ENCODE data around the gene GTF2IRD1.

The GTF2IRD1 gene

DNA sequence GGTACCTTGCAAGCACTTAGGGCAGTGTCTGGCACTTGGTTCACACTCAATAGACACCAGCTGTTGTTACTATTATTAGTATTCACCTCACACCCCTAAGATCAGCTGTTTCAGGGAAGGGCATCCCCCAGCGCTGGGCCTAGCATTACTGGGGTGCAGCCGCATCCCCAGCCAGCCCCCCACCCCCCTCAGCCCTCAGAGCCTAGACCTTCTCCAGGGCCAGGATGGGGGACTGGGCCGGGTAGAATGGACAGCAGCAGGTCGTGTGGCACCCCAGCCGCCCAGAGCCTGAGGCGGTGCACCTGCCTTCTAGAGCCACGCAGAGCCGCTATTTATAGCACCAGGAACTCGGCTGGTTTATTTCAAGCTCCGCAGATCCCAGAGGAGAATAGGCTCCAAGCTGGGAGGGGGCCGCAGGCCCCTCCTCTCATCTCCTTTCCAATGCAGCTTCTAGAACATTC lies 60.5 kb downstream of the GTF2IRD1 start:
- H3K27me3 ChIP-seq (ENCODE audit: control insufficient read depth, insufficient read depth, low read length): no peaks in the 10 kb centered on the region
- H3K9ac ChIP-seq (ENCODE audit: low read length): no peak overlapping the region
- H3K9me3 ChIP-seq (ENCODE audit: control insufficient read depth, low read length): no peaks in the 10 kb centered on the region
- H3K4me3 ChIP-seq (ENCODE audit: low read length): no peak overlapping the region
- H3K36me3 ChIP-seq (ENCODE audit: control insufficient read depth, insufficient read depth, low read length): no peaks in the 10 kb centered on the region
- no peaks in the 10 kb centered on the region for H3K4me1 ChIP-seq (ENCODE audit: control insufficient read depth, insufficient read depth, low read length)

DNA sequence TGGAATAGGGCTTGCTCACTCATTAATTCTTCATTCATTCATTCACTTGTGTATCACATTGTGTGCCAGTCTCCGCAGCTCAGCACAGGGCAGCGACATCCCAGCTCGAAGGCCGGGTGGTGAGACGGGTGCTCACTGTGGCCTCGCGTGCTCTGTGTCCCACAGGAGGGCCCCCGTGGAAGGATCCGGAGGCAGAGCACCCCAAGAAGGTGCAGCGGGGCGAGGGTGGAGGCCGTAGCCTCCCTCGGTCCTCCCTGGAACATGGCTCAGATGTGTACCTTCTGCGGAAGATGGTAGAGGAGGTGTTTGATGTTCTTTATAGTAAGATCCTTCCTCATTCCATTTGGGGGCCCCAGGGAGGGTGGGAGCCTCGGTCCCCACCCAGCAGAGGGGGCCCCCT lies 61.6 kb downstream of the GTF2IRD1 start:
- H3K9me3 ChIP-seq (ENCODE audit: control insufficient read depth, low read length): no peaks in the 10 kb centered on the region
- no peaks in the 10 kb centered on the region for H3K36me3 ChIP-seq (ENCODE audit: control insufficient read depth, insufficient read depth, low read length)
- no peak overlapping the region for H3K4me3 ChIP-seq (ENCODE audit: low read length)
- H3K9ac ChIP-seq (ENCODE audit: low read length): no peak overlapping the region
- no peaks in the 10 kb centered on the region for H3K4me1 ChIP-seq (ENCODE audit: control insufficient read depth, insufficient read depth, low read length)
- H3K27me3 ChIP-seq (ENCODE audit: control insufficient read depth, insufficient read depth, low read length): no peaks in the 10 kb centered on the region

- Histone ChIP-seq H3K4me1 (ENCODE audit: control insufficient read depth, insufficient read depth, low read length) (no peaks in the 10 kb centered on the region), H3K27me3 (ENCODE audit: control insufficient read depth, insufficient read depth, low read length) (no peaks in the 10 kb centered on the region), H3K4me3 (ENCODE audit: low read length) (no peak overlapping the region), H3K9ac (ENCODE audit: low read length) (no peak overlapping the region), H3K36me3 (ENCODE audit: control insufficient read depth, insufficient read depth, low read length) (no peaks in the 10 kb centered on the region), H3K9me3 (ENCODE audit: control insufficient read depth, low read length) (no peaks in the 10 kb centered on the region)
Observed at GRCh38 chr7:74516214-74516613, 62.5 kb downstream of the GTF2IRD1 start.

GRCh38 chr7:74518041-74518440 lies 64.3 kb downstream of the GTF2IRD1 start:
- Histone ChIP-seq H3K9me3 (ENCODE audit: control insufficient read depth, low read length) (no peaks in the 10 kb centered on the region), H3K27me3 (ENCODE audit: control insufficient read depth, insufficient read depth, low read length) (no peaks in the 10 kb centered on the region), H3K4me3 (ENCODE audit: low read length) (no peak overlapping the region), H3K4me1 (ENCODE audit: control insufficient read depth, insufficient read depth, low read length) (no peaks in the 10 kb centered on the region), H3K36me3 (ENCODE audit: control insufficient read depth, insufficient read depth, low read length) (peaks cover 9% of the 10 kb centered on the region), H3K9ac (ENCODE audit: low read length) (no peak overlapping the region)

DNA sequence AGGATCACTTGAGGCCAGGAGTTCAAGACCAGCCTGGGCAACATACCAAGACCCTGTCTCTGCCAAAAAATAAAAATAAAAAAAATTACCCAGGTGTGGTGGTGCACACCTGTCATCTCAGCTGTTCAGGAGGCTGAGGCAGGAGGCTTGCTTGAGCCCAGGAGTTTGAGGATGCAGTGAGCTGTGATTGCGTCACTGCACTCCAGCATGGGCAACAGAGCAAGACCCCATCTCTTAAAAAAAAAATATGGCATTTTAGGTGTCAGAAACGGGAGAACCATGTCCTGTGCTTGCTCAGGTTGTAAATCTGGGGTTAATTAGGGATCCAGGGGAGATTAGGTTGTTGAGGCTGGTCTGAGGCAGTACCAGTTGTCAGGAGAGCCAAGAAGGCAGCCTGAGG lies 64.9 kb downstream of the GTF2IRD1 start:
- H3K4me1 ChIP-seq (ENCODE audit: control insufficient read depth, insufficient read depth, low read length): no peaks in the 10 kb centered on the region
- no peak overlapping the region for H3K9ac ChIP-seq (ENCODE audit: low read length)
- H3K36me3 ChIP-seq (ENCODE audit: control insufficient read depth, insufficient read depth, low read length): peaks cover 9% of the 10 kb centered on the region
- no peaks in the 10 kb centered on the region for H3K27me3 ChIP-seq (ENCODE audit: control insufficient read depth, insufficient read depth, low read length)
- H3K4me3 ChIP-seq (ENCODE audit: low read length): no peak overlapping the region
- no peaks in the 10 kb centered on the region for H3K9me3 ChIP-seq (ENCODE audit: control insufficient read depth, low read length)

- Histone ChIP-seq H3K4me3 (ENCODE audit: low read length) (no peak overlapping the region), H3K9me3 (ENCODE audit: control insufficient read depth, low read length) (no peaks in the 10 kb centered on the region), H3K4me1 (ENCODE audit: control insufficient read depth, insufficient read depth, low read length) (no peaks in the 10 kb centered on the region), H3K36me3 (ENCODE audit: control insufficient read depth, insufficient read depth, low read length) (peaks cover 9% of the 10 kb centered on the region), H3K27me3 (ENCODE audit: control insufficient read depth, insufficient read depth, low read length) (no peaks in the 10 kb centered on the region), H3K9ac (ENCODE audit: low read length) (no peak overlapping the region)
Observed at GRCh38 chr7:74519395-74519794, 65.7 kb downstream of the GTF2IRD1 start.

GRCh38 chr7:74521855-74522254 lies 68.1 kb downstream of the GTF2IRD1 start:
- Histone ChIP-seq H3K27me3 (ENCODE audit: control insufficient read depth, insufficient read depth, low read length) (no peaks in the 10 kb centered on the region), H3K4me1 (ENCODE audit: control insufficient read depth, insufficient read depth, low read length) (peaks cover 18% of the 10 kb centered on the region), H3K9ac (ENCODE audit: low read length) (no peak overlapping the region), H3K36me3 (ENCODE audit: control insufficient read depth, insufficient read depth, low read length) (peaks cover 9% of the 10 kb centered on the region), H3K9me3 (ENCODE audit: control insufficient read depth, low read length) (no peaks in the 10 kb centered on the region), H3K4me3 (ENCODE audit: low read length) (no peak overlapping the region)

DNA sequence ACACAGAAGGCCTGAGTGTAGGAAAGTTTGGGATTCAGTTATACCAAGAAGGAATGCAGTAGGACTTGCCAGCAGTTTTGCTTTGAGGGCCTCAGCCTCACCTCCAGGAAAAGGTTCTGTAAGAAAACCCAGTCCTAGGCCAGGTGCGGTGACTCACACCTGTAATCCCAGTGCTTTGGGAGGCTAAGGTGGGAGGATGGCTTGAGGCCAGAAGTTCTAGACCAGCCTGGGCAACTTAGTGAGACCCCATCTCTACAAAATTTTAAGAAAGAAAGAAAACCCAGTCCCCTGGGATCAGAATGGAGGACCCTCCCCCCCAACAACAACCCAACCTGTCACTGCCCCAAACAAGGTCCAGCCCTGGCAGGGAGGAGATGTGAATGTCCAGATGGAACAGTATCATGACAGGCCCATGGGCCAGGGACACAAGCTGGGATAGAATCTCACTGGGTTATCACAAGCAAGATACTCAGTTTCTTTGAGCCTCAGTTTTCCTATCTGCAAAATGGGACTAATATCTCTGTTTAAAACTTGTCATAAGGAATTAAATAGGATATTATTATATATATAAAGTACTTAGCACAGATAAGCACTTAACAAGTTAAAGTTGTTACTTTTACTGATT lies 68.7 kb downstream of the GTF2IRD1 start:
- H3K4me1 ChIP-seq (ENCODE audit: control insufficient read depth, insufficient read depth, low read length): peaks cover 23% of the 10 kb centered on the region
- no peaks in the 10 kb centered on the region for H3K9me3 ChIP-seq (ENCODE audit: control insufficient read depth, low read length)
- no peak overlapping the region for H3K9ac ChIP-seq (ENCODE audit: low read length)
- H3K4me3 ChIP-seq (ENCODE audit: low read length): no peak overlapping the region
- H3K36me3 ChIP-seq (ENCODE audit: control insufficient read depth, insufficient read depth, low read length): peaks cover 9% of the 10 kb centered on the region
- no peaks in the 10 kb centered on the region for H3K27me3 ChIP-seq (ENCODE audit: control insufficient read depth, insufficient read depth, low read length)

GRCh38 chr7:74523015-74523414 lies 69.3 kb downstream of the GTF2IRD1 start:
- Histone ChIP-seq H3K27me3 (ENCODE audit: control insufficient read depth, insufficient read depth, low read length) (no peaks in the 10 kb centered on the region), H3K36me3 (ENCODE audit: control insufficient read depth, insufficient read depth, low read length) (peaks cover 9% of the 10 kb centered on the region), H3K9me3 (ENCODE audit: control insufficient read depth, low read length) (no peaks in the 10 kb centered on the region)

DNA sequence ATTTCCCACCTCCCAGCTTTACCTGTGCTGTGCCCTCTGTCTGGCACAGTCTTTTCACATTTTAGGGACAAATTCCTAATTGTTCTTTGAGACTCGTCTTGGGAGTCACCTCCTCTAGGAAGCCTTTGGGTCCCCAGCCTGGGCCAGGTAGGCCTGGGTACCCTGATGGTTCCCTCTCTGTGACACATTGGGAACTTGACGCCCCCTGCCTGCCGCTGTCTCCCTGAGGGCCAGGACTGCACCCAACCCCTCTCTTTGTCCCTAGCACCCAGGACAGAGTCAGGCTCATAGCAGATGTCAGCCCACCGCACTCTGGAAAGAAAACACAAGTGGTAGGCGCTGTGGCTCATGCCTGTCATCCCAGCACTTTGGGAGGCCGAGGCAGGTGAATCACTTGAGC lies 71.4 kb downstream of the GTF2IRD1 start:
- no peaks in the 10 kb centered on the region for H3K9me3 ChIP-seq (ENCODE audit: control insufficient read depth, low read length)
- H3K36me3 ChIP-seq (ENCODE audit: control insufficient read depth, insufficient read depth, low read length): peaks cover 9% of the 10 kb centered on the region
- no peak overlapping the region for H3K4me3 ChIP-seq (ENCODE audit: low read length)
- no peak overlapping the region for H3K9ac ChIP-seq (ENCODE audit: low read length)
- H3K27me3 ChIP-seq (ENCODE audit: control insufficient read depth, insufficient read depth, low read length): no peaks in the 10 kb centered on the region
- H3K4me1 ChIP-seq (ENCODE audit: control insufficient read depth, insufficient read depth, low read length): peaks cover 33% of the 10 kb centered on the region

More at GRCh38 chr7:74523015-74523414, 69.3 kb downstream of the GTF2IRD1 start:
- Histone ChIP-seq H3K9ac (ENCODE audit: low read length) (no peak overlapping the region), H3K4me3 (ENCODE audit: low read length) (no peak overlapping the region), H3K4me1 (ENCODE audit: control insufficient read depth, insufficient read depth, low read length) (peaks cover 28% of the 10 kb centered on the region)

- Histone ChIP-seq H3K9ac (ENCODE audit: low read length) (peak overlapping the region; percentile 62), H3K27me3 (ENCODE audit: control insufficient read depth, insufficient read depth, low read length) (no peaks in the 10 kb centered on the region), H3K4me1 (ENCODE audit: control insufficient read depth, insufficient read depth, low read length) (peaks cover 33% of the 10 kb centered on the region), H3K36me3 (ENCODE audit: control insufficient read depth, insufficient read depth, low read length) (peaks cover 9% of the 10 kb centered on the region), H3K4me3 (ENCODE audit: low read length) (peak overlapping the region; percentile 12), H3K9me3 (ENCODE audit: control insufficient read depth, low read length) (no peaks in the 10 kb centered on the region)
Observed at GRCh38 chr7:74525881-74526280, 72.2 kb downstream of the GTF2IRD1 start.

- H3K9ac ChIP-seq (ENCODE audit: low read length): peak overlapping the region; percentile 62
- H3K27me3 ChIP-seq (ENCODE audit: control insufficient read depth, insufficient read depth, low read length): no peaks in the 10 kb centered on the region
- H3K4me3 ChIP-seq (ENCODE audit: low read length): no peak overlapping the region
- no peaks in the 10 kb centered on the region for H3K9me3 ChIP-seq (ENCODE audit: control insufficient read depth, low read length)
- H3K36me3 ChIP-seq (ENCODE audit: control insufficient read depth, insufficient read depth, low read length): peaks cover 6% of the 10 kb centered on the region
- H3K4me1 ChIP-seq (ENCODE audit: control insufficient read depth, insufficient read depth, low read length): peaks cover 33% of the 10 kb centered on the region
Observed at GRCh38 chr7:74526780-74527179, 73.1 kb downstream of the GTF2IRD1 start.

DNA sequence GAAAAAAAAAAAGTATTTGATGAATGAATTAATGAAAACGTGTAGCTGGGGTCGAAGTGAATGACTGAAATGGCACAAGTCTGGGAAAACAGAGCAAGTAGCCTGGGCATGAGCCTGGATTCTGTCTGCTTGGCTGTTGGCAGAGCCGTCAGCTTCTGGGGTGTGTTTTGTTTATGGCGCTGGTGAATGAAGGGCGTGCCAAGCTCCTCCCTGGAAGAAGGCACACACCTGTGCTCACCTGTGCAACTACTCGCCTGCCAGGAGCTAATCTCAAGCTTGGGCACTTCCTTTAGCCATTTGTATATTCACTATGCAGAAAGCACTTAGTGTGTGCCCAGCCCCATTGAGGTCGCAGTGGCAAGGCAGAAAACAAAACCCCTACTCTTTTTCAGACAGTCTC lies 74.1 kb downstream of the GTF2IRD1 start:
- Histone ChIP-seq H3K27me3 (ENCODE audit: control insufficient read depth, insufficient read depth, low read length) (no peaks in the 10 kb centered on the region), H3K4me3 (ENCODE audit: low read length) (no peak overlapping the region), H3K9ac (ENCODE audit: low read length) (no peak overlapping the region), H3K4me1 (ENCODE audit: control insufficient read depth, insufficient read depth, low read length) (peaks cover 33% of the 10 kb centered on the region), H3K36me3 (ENCODE audit: control insufficient read depth, insufficient read depth, low read length) (no peaks in the 10 kb centered on the region), H3K9me3 (ENCODE audit: control insufficient read depth, low read length) (no peaks in the 10 kb centered on the region)

All from mucosa of stomach (tissue), 1 donor.